Activated naive CD4-positive, alpha-beta T cell treated with anti-CD3 and anti-CD28 coated beads, Interleukin-2, amount 50 U/mL, for 72 hours (primary cell): ENCODE data around the gene ZDHHC14. TPM values are rescaled to one million over a fixed set of nuclear protein-coding genes. Genes with fewer than 3 reads are reported as not detected.
"Not testable (repeated sequence)": the region's sequence is repeated elsewhere in the genome, so short reads cannot be mapped to it uniquely, and the experiment has no call there.

Experiments
- ATAC-seq, 2 donors: fragments of 150-1000 bp; cut with Tn5 transposase; 2 replicates each; pipeline ENCODE4 v1.10.0; 2021; ENCODE audit warnings: mild to moderate bottlenecking in 2 of 2, moderate library complexity in 2 of 2
- DNase-seq, 2 donors: peaks; one replicate each; pipeline ENCODE4 v3.0.0; 2021 to 2022; ENCODE audit warnings: low spot score in 2 of 2
- H3K27ac Mint-ChIP-seq, 2 donors: one replicate each; pipeline ENCODE4 v1.8.0; 2022; ENCODE audit warnings: mild to moderate bottlenecking in 2 of 2, mixed read lengths in 2 of 2
- H3K36me3 Mint-ChIP-seq, 2 donors: one replicate each; pipeline ENCODE4 v1.8.0; 2022; ENCODE audit warnings: mixed read lengths in 2 of 2
- H3K9me3 Mint-ChIP-seq, 2 donors: one replicate each; pipeline ENCODE4 v1.8.0; 2022; ENCODE audit warnings: mixed read lengths in 2 of 2
- total RNA-seq, 2 donors: library from RNA; stranded (reverse); gene quantifications; one replicate each; pipeline ENCODE4 v1.2.3, GENCODE V29; 2022

ZDHHC14 gene
- total RNA-seq, 2 donors from 2014 or later: 0.91 to 3.7 TPM

GRCh38 chr6:157713451-157714152, 332.6 kb downstream of the ZDHHC14 start:
- ATAC-seq (no peak), DNase-seq (no peak)
- no peaks in the 10 kb centered on the region for H3K9me3 Mint-ChIP-seq
- no peak overlapping the region for H3K27ac Mint-ChIP-seq
- H3K36me3 Mint-ChIP-seq: no peaks in the 10 kb centered on the region

GRCh38 chr6:157714153-157714490, 333.1 kb downstream of the ZDHHC14 start:
- no peak overlapping the region for H3K27ac Mint-ChIP-seq
- DNase-seq (no peak), ATAC-seq (no peak)
- H3K9me3 Mint-ChIP-seq: no peaks in the 10 kb centered on the region
- H3K36me3 Mint-ChIP-seq: no peaks in the 10 kb centered on the region

- Mint-ChIP-seq H3K27ac (no peak overlapping the region), H3K9me3 (no peaks in the 10 kb centered on the region), H3K36me3 (no peaks in the 10 kb centered on the region)
- ATAC-seq (no peak), DNase-seq (no peak)
Measured at GRCh38 chr6:157715728-157716164, 334.8 kb downstream of the ZDHHC14 start.

- ATAC-seq (no peak), DNase-seq (no peak)
- H3K27ac Mint-ChIP-seq: peak overlapping the region in 1 of 2 donors; percentile 75
- H3K9me3 Mint-ChIP-seq: no peaks in the 10 kb centered on the region
- H3K36me3 Mint-ChIP-seq: no peaks in the 10 kb centered on the region
Measured at GRCh38 chr6:157716251-157716995, 335.4 kb downstream of the ZDHHC14 start.

GRCh38 chr6:157717340-157717748, 336.4 kb downstream of the ZDHHC14 start:
- Mint-ChIP-seq H3K36me3 (no peaks in the 10 kb centered on the region), H3K9me3 (no peaks in the 10 kb centered on the region), H3K27ac (peak overlapping the region in 1 of 2 donors; percentile 56)
- no peak for DNase-seq
- ATAC-seq: no peak

GRCh38 chr6:157718503-157719187, 337.7 kb downstream of the ZDHHC14 start:
- H3K9me3 Mint-ChIP-seq: no peaks in the 10 kb centered on the region
- no peak overlapping the region for H3K27ac Mint-ChIP-seq
- no peaks in the 10 kb centered on the region for H3K36me3 Mint-ChIP-seq
- DNase-seq (no peak), ATAC-seq (no peak)

- DNase-seq, H3K27ac Mint-ChIP-seq, ATAC-seq: not testable (repeated sequence)
- Mint-ChIP-seq H3K36me3 (peaks cover 7 to 19% of the 10 kb centered on the region in 2 donors), H3K9me3 (peaks cover 12 to 16% of the 10 kb centered on the region in 2 donors)
Measured at GRCh38 chr6:157720964-157721363, 340.0 kb downstream of the ZDHHC14 start.

GRCh38 chr6:157721426-157721825, 340.4 kb downstream of the ZDHHC14 start:
- H3K36me3 Mint-ChIP-seq: peaks cover 12 to 24% of the 10 kb centered on the region in 2 donors
- H3K9me3 Mint-ChIP-seq: peaks cover 16 to 21% of the 10 kb centered on the region in 2 donors
- no peak for ATAC-seq
- H3K27ac Mint-ChIP-seq: no peak overlapping the region
- no peak for DNase-seq

GRCh38 chr6:157721830-157722229, 340.8 kb downstream of the ZDHHC14 start:
- ATAC-seq (no peak), DNase-seq (no peak)
- no peak overlapping the region for H3K27ac Mint-ChIP-seq
- peaks cover 16 to 21% of the 10 kb centered on the region in 2 donors for H3K9me3 Mint-ChIP-seq
- H3K36me3 Mint-ChIP-seq: peaks cover 12 to 24% of the 10 kb centered on the region in 2 donors

- no peak for DNase-seq
- H3K9me3 Mint-ChIP-seq: peaks cover 16 to 21% of the 10 kb centered on the region in 2 donors
- H3K36me3 Mint-ChIP-seq: peaks cover 12 to 24% of the 10 kb centered on the region in 2 donors
- H3K27ac Mint-ChIP-seq: no peak overlapping the region
- no peak for ATAC-seq
Measured at GRCh38 chr6:157723376-157723775, 342.4 kb downstream of the ZDHHC14 start.

- ATAC-seq: no peak
- H3K9me3 Mint-ChIP-seq: peaks cover 16 to 21% of the 10 kb centered on the region in 2 donors
- peaks cover 12 to 24% of the 10 kb centered on the region in 2 donors for H3K36me3 Mint-ChIP-seq
- H3K27ac Mint-ChIP-seq: no peak overlapping the region
- DNase-seq: no peak
Measured at GRCh38 chr6:157724138-157724820, 343.3 kb downstream of the ZDHHC14 start.

GRCh38 chr6:157724960-157725741, 344.2 kb downstream of the ZDHHC14 start:
- Mint-ChIP-seq H3K9me3 (peaks cover 16 to 21% of the 10 kb centered on the region in 2 donors), H3K36me3 (peaks cover 12 to 24% of the 10 kb centered on the region in 2 donors), H3K27ac (no peak overlapping the region)
- ATAC-seq (peak in 1 of 2 donors; percentile 40), DNase-seq (no peak)

- peaks cover 16 to 21% of the 10 kb centered on the region in 2 donors for H3K9me3 Mint-ChIP-seq
- no peak for DNase-seq
Measured at GRCh38 chr6:157725836-157726235, 344.8 kb downstream of the ZDHHC14 start.

GRCh38 chr6:157726892-157727628, 346.1 kb downstream of the ZDHHC14 start:
- Mint-ChIP-seq H3K9me3 (peaks cover 16 to 21% of the 10 kb centered on the region in 2 donors), H3K36me3 (peaks cover 12 to 24% of the 10 kb centered on the region in 2 donors), H3K27ac (no peak overlapping the region)
- ATAC-seq: no peak
- no peak for DNase-seq

More at GRCh38 chr6:157725836-157726235, 344.8 kb downstream of the ZDHHC14 start:
- Mint-ChIP-seq H3K27ac (no peak overlapping the region), H3K36me3 (peaks cover 12 to 24% of the 10 kb centered on the region in 2 donors)
- ATAC-seq: no peak
